HFFc6 (cell line): ENCODE measurements around the gene ECSCR. TPM values are rescaled to one million over a fixed set of nuclear protein-coding genes. Genes with fewer than 3 reads are reported as not detected.

Experiments
- DNase-seq: peaks from one replicate; pipeline ENCODE4 v3.0.0-alpha.2; 2018
- H3K27ac Mint-ChIP-seq: 2 replicates; pipeline ENCODE4 v1.8.0; 2020; ENCODE audit warnings: mild to moderate bottlenecking, mixed read lengths
- H3K27me3 Mint-ChIP-seq: 2 replicates; pipeline ENCODE4 v1.8.0; 2021; ENCODE audit warnings: mild to moderate bottlenecking, moderate library complexity, mixed read lengths; ENCODE audit not compliant: insufficient read depth
- H3K36me3 Mint-ChIP-seq: 2 replicates; pipeline ENCODE4 v1.8.0; 2021; ENCODE audit warnings: low read depth, mixed read lengths
- H3K4me1 Mint-ChIP-seq: 2 replicates; pipeline ENCODE4 v1.8.0; 2020; ENCODE audit warnings: low read depth, mixed read lengths
- H3K4me3 Mint-ChIP-seq: 2 replicates; pipeline ENCODE4 v1.8.0; 2020; ENCODE audit warnings: mild to moderate bottlenecking, moderate library complexity, mixed read lengths
- H3K9me3 Mint-ChIP-seq: 2 replicates; pipeline ENCODE4 v1.8.0; 2020; ENCODE audit warnings: mild to moderate bottlenecking, mixed read lengths
- total RNA-seq, 6 experiments: library from RNA; stranded (reverse); fragmentation: NEBNext Ultra II Directional; extraction: Animal tissue kit (Norgen Biotek cat#: 25700); gene quantifications; 2 replicates in 1 of 6; 3 replicates in 5 of 6; pipeline ENCODE4 v1.2.3, GENCODE V29; 2021
- TF ChIP-seq, protein P1 (sequence below): fragments of 200-600 bp; sonication (generic); IDR thresholded peaks from 2 replicates; pipeline ENCODE4 v1.5.0; 2021; ENCODE audit warnings: antibody characterized with exemption, mild to moderate bottlenecking

ECSCR gene
- total RNA-seq, 6 experiments from 2014 or later = 0.28 to 0.91 (median 0.83) TPM

DNA sequence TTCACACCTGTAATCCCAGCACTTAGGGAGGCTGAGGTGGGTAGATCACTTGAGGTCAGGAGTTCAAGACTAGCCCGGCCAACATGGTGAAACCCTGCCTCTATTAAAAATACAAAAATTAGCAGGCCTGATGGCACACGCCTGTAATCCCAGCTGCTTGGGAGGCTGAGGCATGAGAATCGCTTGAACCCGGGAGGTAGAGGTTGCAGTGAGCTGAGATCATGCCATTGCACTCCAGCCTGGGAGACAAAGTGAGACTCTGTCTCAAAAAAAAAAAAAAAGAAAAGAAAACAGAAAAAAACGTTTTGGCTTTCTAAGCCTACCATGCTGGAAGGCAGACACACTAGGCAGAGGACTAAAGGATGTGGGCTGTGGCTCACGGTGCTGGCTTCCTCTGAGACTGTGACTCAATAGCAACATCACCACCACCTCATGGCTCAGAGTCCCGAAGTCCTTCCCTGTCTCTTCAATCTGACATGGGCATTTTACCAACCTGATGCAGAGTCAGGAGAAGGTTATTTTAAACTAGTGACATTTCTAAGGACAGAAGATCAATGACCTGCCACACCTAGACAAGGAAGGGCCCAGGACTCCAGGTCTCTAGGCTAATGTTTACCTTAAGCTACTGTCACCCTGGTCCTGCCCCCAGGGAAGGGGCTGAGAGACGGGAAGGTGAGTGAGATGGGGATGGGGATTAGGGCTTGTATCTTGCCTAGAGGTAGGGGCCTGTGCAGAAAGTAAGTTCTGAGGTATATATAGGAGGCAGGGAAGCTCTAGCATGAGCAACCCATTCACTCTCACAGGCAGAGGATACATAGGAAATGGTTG, 3.7 kb downstream of the ECSCR start:
- Mint-ChIP-seq H3K27me3 (no peaks in the 10 kb centered on the region), H3K9me3 (no peaks in the 10 kb centered on the region), H3K36me3 (no peaks in the 10 kb centered on the region), H3K27ac (peak overlapping the region; percentile 90), H3K4me3 (peak overlapping the region; percentile 32; the same call in 1 of the 2 replicates), H3K4me1 (peaks cover 42% of the 10 kb centered on the region)
- DNase-seq = peak; percentile 73
- TF ChIP-seq, protein P1, sequence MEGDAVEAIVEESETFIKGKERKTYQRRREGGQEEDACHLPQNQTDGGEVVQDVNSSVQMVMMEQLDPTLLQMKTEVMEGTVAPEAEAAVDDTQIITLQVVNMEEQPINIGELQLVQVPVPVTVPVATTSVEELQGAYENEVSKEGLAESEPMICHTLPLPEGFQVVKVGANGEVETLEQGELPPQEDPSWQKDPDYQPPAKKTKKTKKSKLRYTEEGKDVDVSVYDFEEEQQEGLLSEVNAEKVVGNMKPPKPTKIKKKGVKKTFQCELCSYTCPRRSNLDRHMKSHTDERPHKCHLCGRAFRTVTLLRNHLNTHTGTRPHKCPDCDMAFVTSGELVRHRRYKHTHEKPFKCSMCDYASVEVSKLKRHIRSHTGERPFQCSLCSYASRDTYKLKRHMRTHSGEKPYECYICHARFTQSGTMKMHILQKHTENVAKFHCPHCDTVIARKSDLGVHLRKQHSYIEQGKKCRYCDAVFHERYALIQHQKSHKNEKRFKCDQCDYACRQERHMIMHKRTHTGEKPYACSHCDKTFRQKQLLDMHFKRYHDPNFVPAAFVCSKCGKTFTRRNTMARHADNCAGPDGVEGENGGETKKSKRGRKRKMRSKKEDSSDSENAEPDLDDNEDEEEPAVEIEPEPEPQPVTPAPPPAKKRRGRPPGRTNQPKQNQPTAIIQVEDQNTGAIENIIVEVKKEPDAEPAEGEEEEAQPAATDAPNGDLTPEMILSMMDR = no peak

DNA sequence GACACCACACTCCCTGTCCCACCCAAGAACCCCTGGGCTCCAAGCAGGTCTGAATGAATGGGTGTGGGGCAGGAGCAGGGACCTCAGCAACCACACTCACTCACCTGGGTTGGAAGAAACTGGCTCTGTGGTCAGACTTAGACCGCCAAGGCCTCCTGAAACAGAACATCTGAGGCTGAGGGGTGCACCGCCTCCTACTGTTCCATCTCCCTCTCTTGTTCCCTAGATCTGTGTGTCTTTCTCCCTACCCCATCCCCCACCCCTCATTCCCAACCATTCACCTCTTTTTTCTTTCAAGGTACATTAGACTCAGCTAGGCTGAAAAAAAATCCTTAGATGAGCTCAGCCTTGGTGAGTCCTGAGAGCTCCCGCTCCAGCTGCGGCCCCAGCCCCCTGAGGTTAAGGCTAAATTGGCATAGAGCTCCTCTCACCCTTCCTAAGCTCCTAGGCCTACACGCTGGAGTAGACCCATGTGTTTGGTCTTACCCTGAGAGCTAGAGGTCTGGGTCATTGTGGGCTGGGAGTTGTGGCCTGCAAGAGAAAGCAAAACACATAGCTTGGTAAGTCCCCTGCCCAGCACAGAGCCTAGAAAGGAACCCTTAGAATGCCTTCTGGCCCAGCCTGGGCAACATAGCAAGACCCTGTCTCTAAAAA, 4.8 kb downstream of the ECSCR start:
- Mint-ChIP-seq H3K9me3 (no peaks in the 10 kb centered on the region), H3K4me1 (peaks cover 39% of the 10 kb centered on the region), H3K27ac (no peak overlapping the region), H3K27me3 (no peaks in the 10 kb centered on the region), H3K4me3 (no peak overlapping the region), H3K36me3 (no peaks in the 10 kb centered on the region)
- TF ChIP-seq, protein P1 = no peak
- DNase-seq = no peak

DNA sequence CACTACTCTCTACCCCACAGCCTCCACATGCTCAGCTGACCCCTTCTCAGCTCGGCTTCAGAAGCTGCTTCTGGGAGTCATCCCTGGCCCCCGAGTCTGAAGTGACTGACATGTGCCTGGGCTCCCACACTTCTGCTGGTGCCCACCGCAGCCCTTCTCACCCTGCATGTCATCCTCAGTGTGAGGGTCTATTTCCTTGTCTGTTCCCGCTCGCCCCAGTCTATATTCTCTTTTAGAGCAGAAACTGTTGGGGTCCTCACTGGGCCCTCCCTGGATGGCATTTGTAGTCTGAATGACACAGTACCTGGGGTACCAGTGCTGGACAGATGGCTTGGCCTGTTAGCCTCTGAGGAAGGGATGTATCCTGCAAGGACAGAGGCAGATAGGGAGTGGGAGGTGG, 5.3 kb downstream of the ECSCR start:
- Mint-ChIP-seq H3K4me3 (no peak overlapping the region), H3K4me1 (peaks cover 34% of the 10 kb centered on the region), H3K36me3 (no peaks in the 10 kb centered on the region)

DNA sequence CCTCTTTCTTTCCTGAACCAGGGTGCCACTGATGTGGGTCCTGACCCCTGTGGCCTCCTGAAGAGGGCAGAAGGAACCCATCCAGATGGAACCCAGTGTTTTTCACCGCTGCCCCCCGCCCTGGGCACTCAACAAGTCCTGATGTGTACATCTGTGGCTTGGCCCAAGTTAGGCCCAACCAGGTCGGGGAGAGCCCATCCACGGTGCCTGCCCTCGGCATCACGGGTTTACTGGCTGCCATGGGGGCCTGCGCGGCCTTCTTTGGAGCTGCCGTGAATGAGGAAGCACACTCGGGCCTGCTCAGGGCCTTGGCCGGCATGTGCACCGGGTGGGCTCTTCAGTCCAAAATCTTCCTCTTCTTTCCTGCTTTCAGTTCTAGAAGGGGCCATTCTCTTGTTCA, 5.8 kb downstream of the ECSCR start:
- TF ChIP-seq, protein P1 = no peak
- H3K27me3 Mint-ChIP-seq = no peaks in the 10 kb centered on the region
- no peak overlapping the region for H3K4me3 Mint-ChIP-seq
- H3K27ac Mint-ChIP-seq = no peak overlapping the region
- peaks cover 29% of the 10 kb centered on the region for H3K4me1 Mint-ChIP-seq
- no peaks in the 10 kb centered on the region for H3K36me3 Mint-ChIP-seq
- no peaks in the 10 kb centered on the region for H3K9me3 Mint-ChIP-seq
- no peak for DNase-seq

More for the DNA sequence above, 5.3 kb downstream of the ECSCR start:
- Mint-ChIP-seq H3K27ac (no peak overlapping the region), H3K27me3 (no peaks in the 10 kb centered on the region), H3K9me3 (no peaks in the 10 kb centered on the region)
- TF ChIP-seq, protein P1 = no peak
- no peak for DNase-seq

DNA sequence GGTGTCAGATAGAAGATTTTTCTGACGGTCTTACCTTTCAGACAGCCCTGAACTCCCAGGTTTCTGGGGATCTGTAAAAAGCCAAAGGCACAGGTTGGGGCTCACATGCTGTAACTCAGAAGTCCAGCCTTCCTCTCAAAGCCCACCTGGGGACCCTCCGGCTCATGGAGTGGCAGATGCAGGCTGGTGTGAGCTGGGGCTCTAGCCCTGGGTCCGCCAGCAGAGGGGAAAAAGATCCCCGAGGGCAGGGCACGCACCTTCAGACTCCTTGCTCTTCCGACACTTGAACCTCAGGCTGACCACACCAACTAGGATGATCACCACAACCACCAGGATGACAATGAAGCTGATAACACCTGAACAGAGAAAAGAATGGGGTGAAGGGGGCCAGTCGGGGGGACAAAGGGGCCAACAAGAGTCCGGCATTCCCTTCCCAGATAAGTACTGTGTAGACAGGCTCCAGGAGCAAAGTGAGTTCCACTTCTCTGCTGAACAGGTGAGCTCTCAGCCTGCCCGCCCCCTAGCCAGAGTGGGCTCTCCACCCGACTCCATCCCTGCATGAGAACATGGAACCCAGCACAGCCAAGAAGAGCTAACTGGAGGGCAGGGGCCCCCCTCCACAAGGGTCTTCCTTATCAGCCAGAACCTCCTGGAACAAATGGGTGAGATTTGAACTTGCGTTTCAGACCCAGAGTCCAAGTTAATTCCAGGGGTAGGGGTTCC, 7.8 kb downstream of the ECSCR start:
- TF ChIP-seq, protein P1 = no peak
- H3K9me3 Mint-ChIP-seq = no peaks in the 10 kb centered on the region
- no peaks in the 10 kb centered on the region for H3K36me3 Mint-ChIP-seq
- H3K4me1 Mint-ChIP-seq = peaks cover 13% of the 10 kb centered on the region
- no peak for DNase-seq
- H3K27me3 Mint-ChIP-seq = no peaks in the 10 kb centered on the region
- H3K4me3 Mint-ChIP-seq = no peak overlapping the region
- no peak overlapping the region for H3K27ac Mint-ChIP-seq
